ENCODE data around the gene MEOX1. TPM values are rescaled to one million over a fixed set of nuclear protein-coding genes. Genes with fewer than 3 reads are reported as not detected.

MEOX1 gene
- total RNA-seq, 2 experiments from 2014 or later: 4.2 to 4.7 TPM

DNA sequence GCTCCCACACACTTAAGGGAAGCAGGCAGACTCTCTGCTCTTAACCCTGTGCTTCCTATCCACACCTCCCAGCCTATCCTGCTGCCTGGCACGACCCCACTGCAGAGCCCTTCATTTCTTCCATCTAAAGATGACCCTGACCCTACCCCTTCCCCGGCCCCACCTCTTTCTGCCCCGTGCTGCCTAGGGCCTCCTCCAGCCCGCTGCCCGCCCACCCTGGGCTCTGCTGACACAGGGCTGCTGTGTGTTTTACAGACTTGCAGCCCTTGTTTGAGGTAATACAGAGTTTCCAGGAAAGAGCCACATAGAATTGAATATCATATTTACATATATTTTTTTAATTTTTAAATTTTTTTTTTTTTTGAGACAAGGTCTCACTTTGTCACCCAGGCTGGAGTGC lies 42.0 kb downstream of the MEOX1 start:
- H3K36me3 Mint-ChIP-seq (ENCODE audit: low read depth): no peaks in the 10 kb centered on the region
- ChIA-PET CTCF (no interaction called here), POLR2A (no interaction called here)
- H3K27ac Mint-ChIP-seq: no peak overlapping the region
- H3K4me1 Mint-ChIP-seq: no peaks in the 10 kb centered on the region
- H3K9me3 Mint-ChIP-seq: no peaks in the 10 kb centered on the region
- H3K4me3 Mint-ChIP-seq: no peak overlapping the region
- H3K27me3 Mint-ChIP-seq: peaks cover 11% of the 10 kb centered on the region
- DNase-seq: no peak

- Mint-ChIP-seq H3K36me3 (ENCODE audit: low read depth) (no peaks in the 10 kb centered on the region), H3K4me1 (no peaks in the 10 kb centered on the region), H3K27me3 (peaks cover 10% of the 10 kb centered on the region), H3K9me3 (no peaks in the 10 kb centered on the region), H3K4me3 (no peak overlapping the region), H3K27ac (no peak overlapping the region)
- ChIA-PET POLR2A (no interaction called here), CTCF (no interaction called here)
- DNase-seq: no peak
Measured at GRCh38 chr17:43618276-43618675, 43.4 kb downstream of the MEOX1 start.

DNA sequence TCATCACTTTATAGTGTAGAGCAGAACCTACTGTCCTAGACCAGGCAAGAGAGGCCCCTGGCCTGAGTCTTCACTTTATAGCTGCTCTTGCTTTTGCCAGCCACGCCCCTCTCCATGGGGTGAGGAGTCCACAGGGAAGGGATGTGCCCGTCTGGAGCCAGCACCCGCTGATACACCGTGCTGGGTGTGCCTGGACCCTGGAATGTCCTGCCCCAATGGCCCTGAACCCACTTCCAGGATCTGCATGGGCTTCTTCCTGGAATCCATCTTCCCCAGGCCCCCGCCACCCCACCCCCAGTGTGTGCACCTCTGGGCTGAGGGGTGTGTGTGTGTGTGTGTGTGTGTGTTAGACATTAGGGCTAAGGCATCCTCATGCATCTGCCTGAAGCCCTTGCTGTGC lies 44.9 kb downstream of the MEOX1 start:
- H3K36me3 Mint-ChIP-seq (ENCODE audit: low read depth): no peaks in the 10 kb centered on the region
- H3K27me3 Mint-ChIP-seq: peaks cover 11% of the 10 kb centered on the region
- H3K27ac Mint-ChIP-seq: no peak overlapping the region
- ChIA-PET POLR2A (no interaction called here), CTCF (no interaction called here)
- no peak overlapping the region for H3K4me3 Mint-ChIP-seq
- no peak for DNase-seq
- no peaks in the 10 kb centered on the region for H3K4me1 Mint-ChIP-seq
- peaks cover 2% of the 10 kb centered on the region for H3K9me3 Mint-ChIP-seq

DNA sequence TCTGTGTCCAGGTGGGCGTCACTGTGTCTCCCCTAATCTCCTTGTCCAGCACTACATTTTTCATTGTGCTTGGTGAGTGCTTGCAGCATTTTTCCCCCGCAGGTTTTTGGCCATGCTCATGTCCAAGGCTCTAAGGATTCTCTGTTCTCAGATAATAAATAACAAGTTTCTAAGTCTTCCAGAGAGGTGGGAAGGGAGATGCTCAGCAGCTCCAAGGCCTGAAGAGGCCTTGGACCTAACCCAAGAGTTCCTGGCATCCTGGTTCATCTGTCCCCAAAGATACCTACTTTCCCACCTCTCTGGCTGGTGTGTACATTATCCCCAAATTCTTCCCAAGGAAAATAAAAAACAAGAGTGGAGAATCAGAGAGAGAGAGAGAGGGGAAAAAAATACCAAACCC lies 45.3 kb downstream of the MEOX1 start:
- CTCF ChIA-PET: no interaction called here
- peaks cover 2% of the 10 kb centered on the region for H3K9me3 Mint-ChIP-seq
- peaks cover 11% of the 10 kb centered on the region for H3K27me3 Mint-ChIP-seq
- no peak for DNase-seq
- no peak overlapping the region for H3K27ac Mint-ChIP-seq
- POLR2A ChIA-PET: no interaction called here
- no peaks in the 10 kb centered on the region for H3K36me3 Mint-ChIP-seq (ENCODE audit: low read depth)
- H3K4me1 Mint-ChIP-seq: no peaks in the 10 kb centered on the region
- no peak overlapping the region for H3K4me3 Mint-ChIP-seq

- Mint-ChIP-seq H3K27ac (no peak overlapping the region), H3K4me3 (no peak overlapping the region), H3K36me3 (ENCODE audit: low read depth) (no peaks in the 10 kb centered on the region), H3K9me3 (peaks cover 2% of the 10 kb centered on the region), H3K27me3 (peaks cover 11% of the 10 kb centered on the region), H3K4me1 (no peaks in the 10 kb centered on the region)
- ChIA-PET POLR2A (no interaction called here), CTCF (no interaction called here)
- no peak for DNase-seq
Measured at GRCh38 chr17:43616029-43616351, 45.7 kb downstream of the MEOX1 start.

DNA sequence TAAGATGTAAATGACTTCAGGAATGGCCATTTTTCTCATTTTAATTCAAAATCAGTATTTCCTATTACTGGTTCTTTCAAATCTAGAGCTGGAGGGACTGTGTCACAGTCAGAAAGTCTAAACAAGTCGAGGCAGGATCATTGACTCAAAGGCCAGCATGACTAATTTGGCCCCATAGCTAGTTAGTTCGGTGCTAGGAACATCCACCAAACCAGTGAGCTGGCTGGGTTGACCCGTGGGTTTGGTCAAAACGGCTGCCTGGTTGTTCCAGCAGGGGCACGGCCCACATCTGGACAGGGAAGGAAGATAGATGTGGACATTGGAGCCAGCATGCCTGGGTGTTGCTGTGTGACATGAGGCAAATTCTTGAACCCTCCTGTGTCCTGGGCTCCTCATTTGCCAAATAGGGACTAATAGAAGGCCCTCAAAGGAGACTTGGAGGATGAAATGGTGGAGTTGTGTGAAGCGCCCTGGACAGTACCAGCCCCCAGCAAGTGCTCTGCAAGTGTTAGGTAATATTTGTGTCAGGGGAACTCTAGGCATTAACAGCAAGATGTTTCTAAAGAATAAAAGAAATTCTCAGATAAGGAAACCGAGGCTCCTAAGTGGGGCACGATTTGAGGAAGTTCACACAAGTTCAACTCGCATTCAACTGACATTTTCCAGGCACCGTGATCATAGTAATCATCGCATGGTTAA lies 46.2 kb downstream of the MEOX1 start:
- peaks cover 11% of the 10 kb centered on the region for H3K27me3 Mint-ChIP-seq
- H3K36me3 Mint-ChIP-seq (ENCODE audit: low read depth): no peaks in the 10 kb centered on the region
- DNase-seq: no peak
- H3K4me1 Mint-ChIP-seq: no peaks in the 10 kb centered on the region
- H3K4me3 Mint-ChIP-seq: no peak overlapping the region
- POLR2A ChIA-PET: no interaction called here
- CTCF ChIA-PET: no interaction called here
- H3K9me3 Mint-ChIP-seq: peaks cover 2% of the 10 kb centered on the region
- no peak overlapping the region for H3K27ac Mint-ChIP-seq

DNA sequence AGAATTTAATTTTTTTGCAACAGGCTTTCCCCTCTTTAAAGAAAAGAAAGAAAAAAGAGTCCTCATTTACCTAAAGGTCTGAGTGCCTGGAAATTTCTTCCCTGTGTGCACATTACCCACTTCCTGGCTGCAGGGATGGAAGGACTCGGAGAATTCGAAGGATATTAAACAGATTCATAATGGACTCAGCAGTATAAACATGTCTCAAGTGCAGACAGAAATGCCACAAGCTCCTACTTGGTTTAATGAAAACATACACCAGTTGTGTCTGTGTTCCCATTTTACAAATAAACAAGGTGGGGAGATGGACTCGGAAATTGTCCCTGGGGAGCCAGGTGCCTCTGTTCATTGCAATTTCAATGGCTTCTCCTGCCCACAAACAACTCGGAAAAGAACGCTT lies 47.2 kb downstream of the MEOX1 start:
- H3K36me3 Mint-ChIP-seq (ENCODE audit: low read depth): no peaks in the 10 kb centered on the region
- no peak overlapping the region for H3K27ac Mint-ChIP-seq
- H3K27me3 Mint-ChIP-seq: peaks cover 11% of the 10 kb centered on the region
- no peak overlapping the region for H3K4me3 Mint-ChIP-seq
- CTCF ChIA-PET: interaction anchor here (0.6 kb wide), 1 partner anchor 8 kb away, joined by 3 read pairs; no protein-coding TSS in a partner anchor
- peaks cover 2% of the 10 kb centered on the region for H3K9me3 Mint-ChIP-seq
- POLR2A ChIA-PET: no interaction called here
- DNase-seq: no peak
- H3K4me1 Mint-ChIP-seq: peaks cover 7% of the 10 kb centered on the region

- Mint-ChIP-seq H3K27ac (no peak overlapping the region), H3K9me3 (peaks cover 2% of the 10 kb centered on the region), H3K27me3 (peaks cover 9% of the 10 kb centered on the region), H3K36me3 (ENCODE audit: low read depth) (no peaks in the 10 kb centered on the region), H3K4me3 (no peak overlapping the region), H3K4me1 (peaks cover 9% of the 10 kb centered on the region)
- CTCF ChIA-PET: interaction anchor here (0.8 kb wide), 1 partner anchor 264 kb away, joined by 3 read pairs; no protein-coding TSS in a partner anchor
- DNase-seq: no peak
- POLR2A ChIA-PET: no interaction called here
Measured at GRCh38 chr17:43613917-43614316, 47.8 kb downstream of the MEOX1 start.

DNA sequence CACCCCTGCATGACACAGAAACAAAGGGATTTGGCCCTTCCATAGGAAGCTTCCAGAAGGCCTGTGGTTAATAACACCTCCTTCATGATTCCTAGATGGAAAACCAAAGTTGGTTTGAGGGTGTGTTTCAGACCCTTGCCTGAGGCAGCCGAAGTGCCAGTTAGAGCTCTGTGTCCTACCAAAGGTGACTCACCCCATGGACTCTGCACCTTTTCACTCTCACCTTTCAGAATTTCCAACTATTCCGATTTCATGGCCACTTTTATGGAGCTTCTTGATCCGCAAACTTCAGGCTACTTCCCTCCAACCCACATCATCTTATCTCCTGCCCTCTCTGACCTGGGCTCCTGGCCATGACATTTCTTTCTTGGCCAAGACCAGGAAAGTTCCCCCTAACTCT lies 49.2 kb downstream of the MEOX1 start:
- Mint-ChIP-seq H3K9me3 (peaks cover 2% of the 10 kb centered on the region), H3K4me3 (no peak overlapping the region), H3K27ac (no peak overlapping the region), H3K27me3 (peaks cover 9% of the 10 kb centered on the region), H3K36me3 (ENCODE audit: low read depth) (no peaks in the 10 kb centered on the region), H3K4me1 (peaks cover 12% of the 10 kb centered on the region)
- ChIA-PET POLR2A (no interaction called here), CTCF (interaction anchor here (1.4 kb wide), 1 partner anchor 35 kb away, joined by 5 read pairs; no protein-coding TSS in a partner anchor)
- DNase-seq: no peak

GRCh38 chr17:43611230-43611969 lies 50.3 kb downstream of the MEOX1 start:
- POLR2A ChIA-PET: no interaction called here
- CTCF ChIA-PET: interaction anchor here (1.4 kb wide), 1 partner anchor 34 kb away, joined by 5 read pairs; no protein-coding TSS in a partner anchor
- peaks cover 9% of the 10 kb centered on the region for H3K27me3 Mint-ChIP-seq

GRCh38 chr17:43609613-43610385 lies 51.9 kb downstream of the MEOX1 start:
- Mint-ChIP-seq H3K27ac (no peak overlapping the region), H3K27me3 (peaks cover 13% of the 10 kb centered on the region), H3K36me3 (ENCODE audit: low read depth) (no peaks in the 10 kb centered on the region), H3K9me3 (peaks cover 2% of the 10 kb centered on the region), H3K4me3 (no peak overlapping the region), H3K4me1 (peaks cover 12% of the 10 kb centered on the region)
- CTCF ChIA-PET: interaction anchor here (1.2 to 1.3 kb wide), 2 partner anchors 33 to 63 kb away, joined by 4 to 5 read pairs; no protein-coding TSS in a partner anchor
- POLR2A ChIA-PET: no interaction called here
- no peak for DNase-seq

More at GRCh38 chr17:43611230-43611969, 50.3 kb downstream of the MEOX1 start:
- peaks cover 12% of the 10 kb centered on the region for H3K4me1 Mint-ChIP-seq
- H3K27ac Mint-ChIP-seq: no peak overlapping the region
- H3K4me3 Mint-ChIP-seq: no peak overlapping the region
- no peak for DNase-seq
- no peaks in the 10 kb centered on the region for H3K36me3 Mint-ChIP-seq (ENCODE audit: low read depth)
- peaks cover 2% of the 10 kb centered on the region for H3K9me3 Mint-ChIP-seq

DNA sequence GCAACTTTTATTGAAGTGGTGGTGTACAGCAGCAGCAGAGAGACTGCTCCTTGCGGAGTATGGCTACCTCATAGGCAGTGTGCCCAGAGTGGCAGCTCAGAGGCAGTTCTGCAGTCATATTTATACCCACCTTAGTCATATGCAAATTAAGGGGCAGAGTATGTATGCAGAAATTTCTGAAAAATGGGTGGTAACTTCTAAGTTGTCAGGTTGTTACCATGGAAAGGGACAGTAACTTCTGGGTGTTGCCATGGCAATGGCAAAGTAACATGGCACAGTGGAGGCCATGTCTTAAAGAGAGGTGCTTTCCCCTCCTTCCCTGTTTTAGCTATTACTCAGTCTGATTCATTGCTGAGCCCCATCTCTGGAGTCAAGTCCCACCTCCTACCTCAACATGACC lies 53.4 kb downstream of the MEOX1 start:
- no peak overlapping the region for H3K27ac Mint-ChIP-seq
- ChIA-PET POLR2A (no interaction called here), CTCF (no interaction called here)
- H3K4me3 Mint-ChIP-seq: no peak overlapping the region
- no peaks in the 10 kb centered on the region for H3K36me3 Mint-ChIP-seq (ENCODE audit: low read depth)
- peaks cover 2% of the 10 kb centered on the region for H3K9me3 Mint-ChIP-seq
- peaks cover 13% of the 10 kb centered on the region for H3K27me3 Mint-ChIP-seq
- H3K4me1 Mint-ChIP-seq: peaks cover 12% of the 10 kb centered on the region
- peak; percentile 26 for DNase-seq

- ChIA-PET POLR2A (no interaction called here), CTCF (interaction anchor here (1.0 to 1.5 kb wide), 2 partner anchors 69 to 162 kb away, joined by 3 read pairs; no protein-coding TSS in a partner anchor)
- H3K9me3 Mint-ChIP-seq: no peaks in the 10 kb centered on the region
- H3K4me1 Mint-ChIP-seq: peaks cover 5% of the 10 kb centered on the region
- H3K36me3 Mint-ChIP-seq (ENCODE audit: low read depth): no peaks in the 10 kb centered on the region
- H3K4me3 Mint-ChIP-seq: no peak overlapping the region
- peaks cover 11% of the 10 kb centered on the region for H3K27me3 Mint-ChIP-seq
- no peak for DNase-seq
- no peak overlapping the region for H3K27ac Mint-ChIP-seq
Measured at GRCh38 chr17:43604549-43604948, 57.2 kb downstream of the MEOX1 start.
